Hepatic stellate cell (primary cell): ENCODE measurements around the gene SLC25A22.

Source experiments
- DNase-seq: peaks from one replicate; pipeline ENCODE4 v3.0.0; 2011; ENCODE audit warnings: low spot score

SLC25A22 gene

DNA sequence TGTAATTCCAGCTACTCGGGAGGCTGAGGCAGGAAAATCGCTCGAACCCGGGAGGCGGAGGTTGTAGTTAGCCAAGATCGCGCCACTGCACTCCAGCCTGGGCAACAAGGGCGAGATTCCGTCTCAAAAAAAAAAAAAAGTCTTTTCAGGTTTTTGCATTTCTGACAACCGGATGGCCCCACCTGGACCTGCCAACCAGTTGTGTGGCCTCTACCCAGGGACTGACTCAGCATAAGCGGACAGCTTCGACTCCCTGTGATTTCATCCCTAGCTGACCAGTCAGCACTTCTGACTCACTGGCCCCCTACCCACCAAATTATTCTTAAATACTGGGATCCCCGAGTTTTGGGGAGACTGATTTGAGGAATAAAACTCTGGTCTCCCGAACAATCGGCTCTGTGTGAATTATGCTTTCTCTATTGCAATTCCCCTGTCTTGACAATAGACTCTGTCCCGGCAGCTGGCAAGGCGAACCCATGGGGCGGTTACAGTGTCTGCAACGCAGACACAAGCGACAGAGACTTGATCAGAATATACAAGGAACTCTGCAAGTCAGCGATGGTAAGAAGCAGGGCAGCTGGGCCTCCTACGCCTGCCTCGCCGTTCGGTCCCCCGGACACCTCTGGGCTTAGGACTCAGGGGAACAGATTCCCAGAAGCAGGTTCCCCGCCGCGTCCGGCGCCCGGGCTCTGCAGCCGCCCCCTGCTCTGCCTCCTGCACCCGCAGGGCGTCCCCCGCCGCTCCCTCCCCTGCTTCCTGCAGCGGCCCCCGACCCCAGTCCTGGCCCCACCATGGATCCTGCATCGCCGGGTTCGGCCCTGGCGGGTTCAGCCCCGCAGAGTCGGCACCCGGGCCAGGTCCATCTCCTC, 51.6 kb downstream of the SLC25A22 start:
- DNase-seq, result no peak

DNA sequence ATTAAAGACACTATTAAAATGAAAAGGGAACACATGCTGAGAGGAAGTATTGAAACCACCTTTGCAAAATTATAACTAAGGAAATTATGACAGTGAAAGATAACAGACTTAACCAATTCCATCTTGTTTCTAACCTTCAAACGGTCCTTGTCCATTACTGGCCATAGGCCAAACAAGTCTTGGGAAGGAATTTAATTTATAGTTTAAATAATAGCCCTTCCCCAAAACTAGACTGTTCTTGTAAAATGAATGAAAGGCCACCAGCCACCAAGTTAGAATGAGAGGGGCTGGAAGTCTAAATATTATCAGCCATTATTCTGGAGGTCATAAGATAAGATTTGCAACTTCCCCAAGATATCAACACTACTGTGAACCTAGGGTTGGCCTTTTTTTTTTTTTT, 52.7 kb downstream of the SLC25A22 start:
- DNase-seq, result no peak

DNA sequence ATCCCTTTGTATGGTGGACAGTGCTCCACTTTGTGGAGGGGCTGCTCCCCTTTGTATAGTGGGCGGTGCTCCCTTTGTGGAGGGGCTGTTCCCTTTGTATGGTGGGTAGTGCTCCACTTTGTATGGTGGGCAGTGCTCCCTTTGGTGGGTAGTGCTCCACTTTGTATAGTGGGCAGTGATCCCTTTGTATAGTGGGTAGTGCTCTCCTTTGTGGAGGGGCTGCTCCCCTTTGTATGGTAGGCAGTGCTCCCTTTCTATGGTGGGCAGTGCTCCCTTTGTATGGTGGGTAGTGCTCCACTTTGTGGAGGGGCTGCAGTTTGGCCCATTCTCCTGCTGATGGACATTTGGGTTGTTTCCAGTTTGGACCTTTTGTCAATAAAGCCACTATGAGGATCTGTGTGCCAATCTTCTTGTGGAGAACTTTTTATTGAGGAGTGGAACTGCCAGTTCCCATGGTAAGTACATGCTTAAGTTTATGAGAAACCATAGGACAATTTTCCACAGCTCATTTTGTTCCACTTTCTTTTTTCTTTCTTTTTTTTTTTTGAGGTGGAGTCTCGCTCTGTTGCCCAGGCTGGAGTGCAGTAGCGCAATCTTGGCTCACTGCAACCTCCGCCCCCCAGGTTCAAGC, 55.4 kb downstream of the SLC25A22 start:
- DNase-seq, result no peak

DNA sequence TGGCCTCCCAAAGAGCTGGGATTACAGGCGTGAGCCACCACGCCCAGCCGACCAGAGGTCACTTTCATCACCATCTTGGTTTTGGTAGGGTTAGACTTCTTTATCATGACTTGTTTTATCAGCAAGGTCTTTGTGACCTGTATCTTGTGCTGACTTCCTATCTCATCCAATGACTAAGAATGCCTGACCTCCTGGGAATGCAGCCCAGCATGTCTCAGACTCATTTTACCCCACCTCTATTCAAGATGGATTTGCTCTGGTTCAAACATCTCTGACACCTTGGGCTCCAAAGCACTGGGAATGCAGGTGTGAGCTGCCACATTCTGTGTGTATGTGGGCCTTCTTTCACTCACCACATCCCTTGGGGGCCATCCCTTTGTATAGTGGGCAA, 55.9 kb downstream of the SLC25A22 start:
- DNase-seq, result no peak
